PC-9 (cell line): ENCODE measurements around the gene PEX11A. TPM values are rescaled to one million over a fixed set of nuclear protein-coding genes. Genes with fewer than 3 reads are reported as not detected.

Source experiments
- BruUV-seq: library from RNA; stranded (reverse); fragments of 400-500 nt; replicated peaks from 2 replicates; lab custom pipeline; 2021; lab: Mats Ljungman, UMichigan
- CTCF ChIA-PET: fragments of 300-600 bp; sonication (Branson Sonifier 250); formaldehyde crosslinking; loops from one replicate; lab custom pipeline; 2022; ENCODE audit warnings: antibody characterized with exemption; lab: Charles Lee
- POLR2A ChIA-PET: fragments of 300-600 bp; sonication (Branson Sonifier 250); formaldehyde crosslinking; loops from one replicate; lab custom pipeline; 2022; ENCODE audit warnings: antibody characterized with exemption; ENCODE audit not compliant: unreplicated experiment; lab: Charles Lee
- DNase-seq, 2 experiments: peaks; one replicate each; pipeline versions ENCODE4 v3.0.0 to v3.0.0-alpha.2; 2015 to 2022; ENCODE audit warnings: mixed read lengths in 1 of 2
- H2AFZ ChIP-seq: fragments of 200-600 bp; sonication (generic); 2 replicates; pipeline ENCODE4 v1.8.1; 2017; ENCODE audit warnings: antibody characterized with exemption
- H3F3A ChIP-seq: fragments of 200-600 bp; sonication (generic); 2 replicates; pipeline ENCODE4 v1.8.1; 2017; ENCODE audit warnings: antibody characterized with exemption, mild to moderate bottlenecking, low read depth; ENCODE audit not compliant: insufficient read depth
- H3K27ac ChIP-seq: fragments of 200-600 bp; sonication (generic); 2 replicates; pipeline ENCODE4 v1.6.1; 2016; ENCODE audit warnings: mixed run types
- H3K27me3 ChIP-seq: fragments of 200-600 bp; sonication (generic); 2 replicates; pipeline ENCODE4 v1.6.1; 2016; ENCODE audit warnings: low read depth, mixed run types; ENCODE audit not compliant: insufficient read depth
- H3K36me3 ChIP-seq: fragments of 200-600 bp; sonication (generic); 2 replicates; pipeline ENCODE4 v1.6.1; 2016; ENCODE audit warnings: low read depth, mixed run types
- H3K4me1 ChIP-seq: fragments of 200-600 bp; sonication (generic); replicated peaks from 2 replicates; pipeline ENCODE4 v1.6.1; 2016; ENCODE audit warnings: mixed run types; ENCODE audit not compliant: insufficient read depth
- H3K4me2 ChIP-seq: fragments of 200-600 bp; sonication (generic); 2 replicates; pipeline ENCODE4 v1.6.1; 2017; ENCODE audit warnings: mixed run types
- H3K4me3 ChIP-seq: fragments of 200-600 bp; sonication (generic); 2 replicates; pipeline ENCODE4 v1.6.1; 2016; ENCODE audit warnings: mixed run types
- H3K79me2 ChIP-seq: fragments of 200-600 bp; sonication (generic); 2 replicates; pipeline ENCODE4 v1.6.1; 2017; ENCODE audit warnings: low read depth, mixed run types
- H3K9me2 ChIP-seq: fragments of 200-600 bp; sonication (generic); 2 replicates; pipeline ENCODE4 v1.8.1; 2017; ENCODE audit warnings: mild to moderate bottlenecking; ENCODE audit not compliant: insufficient read depth
- H3K9me3 ChIP-seq: fragments of 200-600 bp; sonication (generic); 2 replicates; pipeline ENCODE4 v1.8.1; 2016; ENCODE audit warnings: low read depth; ENCODE audit not compliant: insufficient read depth
- H4K20me1 ChIP-seq: fragments of 200-600 bp; sonication (generic); 2 replicates; pipeline ENCODE4 v1.8.1; 2017; ENCODE audit not compliant: insufficient read depth
- CTCF ChIP-seq: fragments of 200-600 bp; sonication (generic); conservative IDR thresholded peaks from 2 replicates; pipeline ENCODE4 v1.6.1; 2017; ENCODE audit warnings: mixed run types, antibody characterized with exemption, mild to moderate bottlenecking, moderate library complexity
- EZH2 ChIP-seq: fragments of 200-600 bp; sonication (generic); IDR thresholded peaks from 2 replicates; pipeline ENCODE4 v1.8.0; 2017; ENCODE audit warnings: antibody characterized with exemption, low read depth
- intact Hi-C: fragments of 100-400 bp; cut with micrococcal nuclease; formaldehyde crosslinking; loops from one replicate; pipeline ENCODE4 v1.10.0; 2022; ENCODE audit not compliant: unreplicated experiment
- total RNA-seq: library from RNA; stranded (reverse); gene quantifications from 2 replicates; pipeline ENCODE4 v1.2.3, GENCODE V29; 2021

Gene PEX11A
- total RNA-seq, 1 experiment from 2014 or later, result 12.8 TPM

DNA sequence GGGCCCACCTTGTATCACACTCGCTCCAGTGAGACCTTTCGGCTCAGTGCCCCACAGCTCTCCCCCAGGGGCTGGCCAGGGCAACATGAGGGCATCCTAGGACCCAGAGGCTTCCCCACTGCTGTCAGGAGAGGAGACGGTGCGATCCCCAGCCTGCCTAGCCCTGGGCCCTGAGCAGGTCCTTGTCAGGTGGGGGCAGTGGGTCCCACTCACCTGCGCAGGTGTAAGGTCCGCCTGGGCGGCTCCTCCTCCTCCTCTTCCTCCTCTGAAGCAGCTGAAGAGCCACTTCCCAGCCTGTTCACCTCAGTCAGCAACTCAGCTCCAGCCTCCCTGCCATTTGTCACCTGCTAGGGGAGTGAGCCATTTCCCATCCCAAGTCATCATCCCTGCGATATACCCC is 44.9 kb downstream of the PEX11A start:
- no peak for TF ChIP-seq EZH2
- TF ChIP-seq CTCF, result no peak
- no peak overlapping the region for H2AFZ ChIP-seq
- H3K27me3 ChIP-seq, result no peaks in the 10 kb centered on the region
- no peaks in the 10 kb centered on the region for H3K9me2 ChIP-seq
- H3K79me2 ChIP-seq, result no peaks in the 10 kb centered on the region
- BruUV-seq, result no TSS peak
- H4K20me1 ChIP-seq, result no peaks in the 10 kb centered on the region
- H3K36me3 ChIP-seq, result peaks cover 17% of the 10 kb centered on the region; the same call in 1 of the 2 replicates
- intact Hi-C loops, result no loop called here
- H3F3A ChIP-seq, result peaks cover 7% of the 10 kb centered on the region; the same call in 1 of the 2 replicates
- no peak for DNase-seq
- POLR2A ChIA-PET, result no interaction called here
- H3K9me3 ChIP-seq, result no peaks in the 10 kb centered on the region
- no peak overlapping the region for H3K27ac ChIP-seq
- no peak overlapping the region for H3K4me3 ChIP-seq
- CTCF ChIA-PET, result interaction anchor here (0.6 kb wide), 1 partner anchor 45 kb away, joined by 14 read pairs; no protein-coding TSS in a partner anchor
- H3K4me2 ChIP-seq, result no peak overlapping the region
- H3K4me1 ChIP-seq, result no peaks in the 10 kb centered on the region

DNA sequence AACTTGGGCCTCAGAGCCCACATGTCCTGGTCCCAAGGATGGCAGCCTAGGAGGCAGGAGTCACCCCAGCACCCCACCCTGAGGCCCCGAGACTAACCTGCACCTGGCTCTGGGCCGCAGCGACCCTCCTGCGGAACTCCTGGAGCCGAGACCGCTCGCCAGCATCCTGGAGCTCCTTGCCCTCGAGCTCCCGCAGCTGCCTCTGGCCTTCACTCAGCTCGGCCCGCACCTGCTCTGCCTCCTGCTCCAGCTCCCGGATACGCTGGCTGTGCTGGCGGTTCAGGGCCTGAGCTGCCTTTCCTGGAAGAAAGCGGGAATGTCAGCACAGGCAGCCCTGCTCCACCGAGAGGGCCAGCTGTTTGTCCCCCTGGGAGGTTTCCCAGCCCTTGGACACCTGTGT is 48.4 kb downstream of the PEX11A start:
- intact Hi-C loops, result no loop called here
- TF ChIP-seq CTCF (no peak), EZH2 (no peak)
- Histone ChIP-seq H3K4me1 (no peaks in the 10 kb centered on the region), H2AFZ (no peak overlapping the region), H3F3A (no peaks in the 10 kb centered on the region; the same call in 1 of the 2 replicates), H3K36me3 (peaks cover 16% of the 10 kb centered on the region; the same call in 1 of the 2 replicates), H4K20me1 (no peaks in the 10 kb centered on the region), H3K9me2 (no peaks in the 10 kb centered on the region), H3K27me3 (no peaks in the 10 kb centered on the region), H3K79me2 (no peaks in the 10 kb centered on the region), H3K27ac (no peak overlapping the region), H3K9me3 (no peaks in the 10 kb centered on the region), H3K4me2 (no peak overlapping the region), H3K4me3 (no peak overlapping the region)
- CTCF ChIA-PET, result no interaction called here
- BruUV-seq, result no TSS peak
- POLR2A ChIA-PET, result no interaction called here
- DNase-seq, result no peak

GRCh38 chr15:89641053-89641452 is 49.5 kb downstream of the PEX11A start:
- ChIA-PET CTCF (no interaction called here), POLR2A (no interaction called here)
- DNase-seq, result no peak
- Histone ChIP-seq H3K4me2 (no peak overlapping the region), H3K27me3 (no peaks in the 10 kb centered on the region), H2AFZ (no peak overlapping the region), H3K27ac (no peak overlapping the region), H3K79me2 (no peaks in the 10 kb centered on the region), H4K20me1 (no peaks in the 10 kb centered on the region), H3K4me3 (no peak overlapping the region), H3K9me2 (no peaks in the 10 kb centered on the region), H3F3A (no peaks in the 10 kb centered on the region; the same call in 1 of the 2 replicates), H3K36me3 (peaks cover 16% of the 10 kb centered on the region; the same call in 1 of the 2 replicates), H3K9me3 (no peaks in the 10 kb centered on the region), H3K4me1 (no peaks in the 10 kb centered on the region)
- TF ChIP-seq EZH2 (no peak), CTCF (no peak)
- BruUV-seq, result no TSS peak
- intact Hi-C loops, result no loop called here
